Stimulated activated naive CD8-positive, alpha-beta T cell treated with anti-CD3 and anti-CD28 coated beads, Interleukin-15, Interleukin-2, amounts not matched to agents 100 U/mL and 50 U/mL, for 24 hours (primary cell): ENCODE measurements around the gene ZNF440.
"Not testable (repeated sequence)": the region's sequence is repeated elsewhere in the genome, so short reads cannot be mapped to it uniquely, and the experiment has no call there.

Source experiments
- ATAC-seq: fragments of 150-1000 bp; cut with Tn5 transposase; one replicate; pipeline ENCODE4 v1.10.0; 2021
- DNase-seq: peaks from one replicate; pipeline ENCODE4 v3.0.0; 2021

The ZNF440 gene

DNA sequence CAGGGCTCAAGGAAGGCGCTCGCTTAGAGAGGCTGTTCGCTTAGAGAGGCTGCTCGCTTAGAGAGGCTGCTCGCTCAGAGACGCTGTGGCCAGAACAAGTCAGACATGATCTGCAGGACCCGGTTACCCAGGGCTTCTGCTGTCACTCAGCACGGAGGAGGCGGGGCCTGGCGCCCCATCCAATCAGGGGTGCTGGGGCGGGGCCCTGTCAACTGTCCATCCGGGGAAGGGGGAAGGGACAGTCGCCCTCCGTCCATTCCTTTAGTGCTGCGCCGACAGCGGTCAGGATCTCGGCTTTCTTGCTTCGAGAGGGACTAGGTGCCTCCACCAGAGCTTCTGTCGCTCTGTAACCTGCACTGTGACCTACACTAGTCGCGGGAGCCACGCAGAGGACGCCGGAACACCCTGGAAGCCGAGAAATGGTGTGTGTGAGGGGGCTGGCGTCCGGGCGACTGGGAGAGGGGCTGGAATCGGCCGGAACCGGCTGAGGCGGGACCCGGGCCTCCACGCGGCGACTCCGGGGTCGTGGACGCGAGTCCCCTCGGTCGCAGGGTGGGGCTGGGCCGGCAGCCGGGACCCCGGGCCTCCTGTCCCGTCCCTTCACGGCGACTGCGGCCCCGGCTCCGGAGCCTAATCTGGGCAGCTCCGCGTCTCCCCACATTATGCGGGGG, at the start of gene ZNF440:
Gene ZNF440 (plus strand): TSS at position 245 of the 671 bp plus-strand sequence. CDS start 175 bp downstream, at position 420.
- DNase-seq (peak; percentile 93), ATAC-seq (peak; percentile 100)

GRCh38 chr19:11766597-11767591, 47.2 kb upstream of the ZNF440 start, which contains the start of gene ZNF441:
ZNF441 (plus strand) TSS chr19:11767000; CDS start chr19:11767194, 194 bp downstream.
- ATAC-seq (peak; percentile 100), DNase-seq (peak; percentile 96)

DNA sequence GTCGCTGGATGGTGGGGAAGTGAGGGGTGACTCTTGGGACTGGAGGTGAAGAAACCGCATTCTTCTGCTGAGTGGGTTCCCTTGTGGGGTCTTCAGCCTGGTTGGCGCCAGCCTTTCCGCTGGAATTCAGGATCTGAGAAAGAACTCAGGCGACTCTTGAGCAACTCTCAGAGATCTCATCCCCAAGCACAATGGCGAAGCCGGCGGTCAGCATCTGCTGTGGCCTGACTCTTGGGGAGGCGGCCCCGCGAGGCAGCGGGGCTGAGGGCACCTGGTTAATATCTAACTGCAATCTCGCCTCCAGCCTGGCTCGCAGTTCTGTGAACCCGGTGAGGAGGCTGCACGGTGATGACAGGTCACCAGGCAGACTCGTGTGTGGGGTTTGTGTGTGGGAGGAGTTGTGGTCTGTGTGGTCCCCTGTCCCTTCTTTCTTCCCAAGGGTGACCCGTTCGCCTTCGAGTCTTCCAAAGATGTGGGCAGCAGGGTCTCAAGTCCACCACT, 46.4 kb upstream of the ZNF440 start:
- DNase-seq, result peak; percentile 47
- ATAC-seq, result no peak

DNA sequence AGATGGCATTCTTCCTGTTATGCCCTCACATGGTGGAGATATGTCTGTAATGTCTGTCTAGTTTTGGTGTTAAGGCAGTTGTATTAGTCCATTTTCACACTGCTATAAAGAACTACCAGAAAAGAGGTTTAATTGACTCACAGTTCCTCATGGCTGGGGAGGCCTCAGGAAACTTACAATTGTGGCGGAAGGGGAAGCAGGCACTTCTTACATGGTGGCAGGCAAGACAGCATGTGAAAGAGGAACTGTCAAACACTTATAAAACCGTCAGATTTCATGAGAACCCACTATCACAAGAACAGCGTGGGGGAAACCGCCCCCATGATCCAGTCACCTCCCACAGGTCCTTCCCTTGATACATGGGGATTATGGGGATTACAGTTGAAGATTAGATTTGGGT, 44.1 kb upstream of the ZNF440 start:
- DNase-seq (no peak), ATAC-seq (no peak)

- not testable (repeated sequence) for DNase-seq, ATAC-seq
Measured at GRCh38 chr19:11771520-11771919, 42.6 kb upstream of the ZNF440 start.

DNA sequence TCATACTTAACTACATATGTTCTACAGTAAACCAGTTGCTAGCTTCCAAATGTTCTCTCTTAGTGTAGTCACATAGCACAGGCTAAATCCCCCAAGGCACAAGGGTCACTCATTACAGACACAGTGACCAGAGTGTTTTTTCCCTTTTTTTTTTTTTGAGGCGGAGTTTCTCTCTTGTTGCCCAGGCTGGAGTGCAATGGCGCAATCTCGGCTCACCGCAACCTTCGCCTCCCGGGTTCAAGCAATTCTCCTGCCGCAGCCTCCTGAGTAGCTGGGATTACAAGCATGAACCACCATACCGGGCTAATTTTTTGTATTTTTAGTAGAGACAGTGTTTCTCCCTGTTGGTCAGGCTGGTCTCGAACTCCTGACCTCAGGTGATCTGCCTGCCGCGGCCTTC, 37.4 kb upstream of the ZNF440 start:
- not testable (repeated sequence) for ATAC-seq, DNase-seq

DNA sequence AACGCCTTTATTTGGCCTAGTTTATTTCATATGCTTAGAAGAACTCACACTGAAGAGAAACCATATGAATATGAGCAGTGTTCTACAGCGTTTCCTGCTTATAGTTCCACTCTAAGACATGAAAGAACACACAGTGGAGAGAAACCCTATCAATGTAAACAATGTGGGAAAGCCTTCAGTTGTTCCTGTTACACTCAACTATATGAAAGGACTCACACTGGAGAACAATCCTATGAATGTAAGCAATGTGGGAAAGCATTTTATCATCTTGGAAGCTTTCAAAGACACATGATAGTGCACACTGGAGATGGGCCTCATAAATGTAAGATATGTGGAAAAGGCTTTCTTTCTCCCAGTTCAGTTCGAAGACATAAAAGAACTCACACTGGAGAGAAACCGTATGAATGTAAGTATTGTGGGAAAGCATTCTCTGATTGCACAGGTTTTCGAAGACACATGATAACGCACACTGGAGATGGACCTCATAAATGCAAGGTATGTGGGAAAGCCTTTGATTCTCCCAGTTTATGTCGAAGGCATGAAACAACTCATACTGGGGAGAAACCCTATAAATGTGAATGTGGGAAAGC, 33.5 kb upstream of the ZNF440 start:
- ATAC-seq (no peak), DNase-seq (no peak)

- DNase-seq (no peak), ATAC-seq (no peak)
Measured at GRCh38 chr19:11781295-11782057, 32.6 kb upstream of the ZNF440 start.

DNA sequence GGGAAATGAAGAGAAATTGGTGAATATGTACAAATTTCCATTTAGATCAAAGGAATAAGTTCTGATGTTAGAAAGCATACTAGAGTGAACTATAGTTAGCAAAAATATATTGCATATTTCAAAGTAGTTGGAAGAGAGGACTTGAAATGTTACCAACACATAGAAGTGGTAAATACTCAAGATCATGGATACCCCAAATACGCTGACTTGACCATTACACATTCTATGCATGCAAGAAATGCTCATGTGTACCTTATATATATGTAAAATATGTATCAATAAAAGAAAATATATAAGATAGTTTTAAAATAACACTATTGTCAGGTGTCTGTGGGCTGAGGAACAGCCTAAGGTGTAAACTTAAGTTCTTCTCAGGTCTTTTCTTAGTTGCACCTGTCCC, 30.3 kb upstream of the ZNF440 start:
- ATAC-seq, result no peak
- no peak for DNase-seq

GRCh38 chr19:11784356-11784755, 29.7 kb upstream of the ZNF440 start:
- DNase-seq, result no peak
- no peak for ATAC-seq

- no peak for DNase-seq
- no peak for ATAC-seq
Measured at GRCh38 chr19:11787536-11787935, 26.5 kb upstream of the ZNF440 start.

- no peak for ATAC-seq
- DNase-seq, result no peak
Measured at GRCh38 chr19:11792942-11793341, 21.1 kb upstream of the ZNF440 start.

DNA sequence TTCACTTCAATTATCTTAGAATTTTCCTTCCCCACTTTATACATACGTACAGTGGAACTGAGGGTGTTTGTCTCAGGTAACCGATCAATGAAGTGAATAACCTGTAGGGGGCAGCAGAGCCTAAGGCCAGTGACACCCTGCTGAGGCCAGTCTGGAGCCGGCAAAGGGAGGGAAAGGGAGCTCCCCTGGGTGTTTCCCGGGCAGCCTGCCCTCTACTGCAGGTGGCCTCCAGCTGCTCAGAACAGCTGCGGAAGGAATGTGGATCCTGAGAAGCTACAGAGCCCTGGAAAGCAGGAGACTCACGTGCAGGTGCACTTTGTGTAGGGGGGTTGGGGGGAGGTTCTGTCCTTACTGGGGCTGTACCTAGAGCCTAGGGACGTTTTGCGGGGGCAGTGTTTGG, 16.6 kb upstream of the ZNF440 start:
- ATAC-seq (peak; percentile 78), DNase-seq (peak; percentile 81)

GRCh38 chr19:11798391-11799330, 15.4 kb upstream of the ZNF440 start, which contains the start of gene ZNF491:
ZNF491 (plus strand) TSS chr19:11798523; CDS start chr19:11805954, 7,431 bp downstream.
- DNase-seq, result peak; percentile 91
- peak; percentile 100 for ATAC-seq

DNA sequence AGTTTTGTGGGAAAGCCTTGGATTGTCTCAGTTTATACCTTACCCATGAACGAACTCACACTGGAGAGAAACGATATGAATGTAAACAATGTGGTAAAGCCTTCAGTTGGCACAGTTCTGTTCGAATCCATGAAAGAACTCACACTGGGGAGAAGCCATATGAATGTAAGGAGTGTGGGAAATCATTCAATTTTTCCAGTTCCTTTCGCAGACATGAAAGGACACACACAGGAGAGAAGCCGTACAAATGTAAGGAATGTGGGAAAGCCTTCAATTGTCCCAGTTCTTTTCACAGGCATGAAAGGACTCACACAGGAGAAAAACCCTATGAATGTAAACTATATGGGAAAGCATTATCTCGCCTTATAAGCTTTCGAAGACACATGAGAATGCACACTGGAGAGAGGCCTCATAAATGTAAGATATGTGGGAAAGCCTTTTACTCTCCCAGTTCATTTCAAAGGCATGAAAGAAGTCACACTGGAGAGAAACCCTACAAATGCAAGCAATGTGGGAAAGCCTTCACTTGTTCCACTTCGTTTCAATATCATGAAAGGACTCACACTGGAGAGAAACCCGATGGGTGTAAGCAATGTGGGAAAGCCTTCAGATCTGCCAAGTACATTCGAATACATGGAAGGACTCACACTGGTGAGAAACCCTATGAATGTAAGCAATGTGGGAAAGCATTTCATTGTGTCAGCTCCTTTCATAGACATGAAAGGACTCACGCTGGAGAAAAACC, 7.5 kb upstream of the ZNF440 start:
- DNase-seq (no peak), ATAC-seq (no peak)

- DNase-seq, result no peak
- no peak for ATAC-seq
Measured at GRCh38 chr19:11807099-11807380, 7.0 kb upstream of the ZNF440 start.

DNA sequence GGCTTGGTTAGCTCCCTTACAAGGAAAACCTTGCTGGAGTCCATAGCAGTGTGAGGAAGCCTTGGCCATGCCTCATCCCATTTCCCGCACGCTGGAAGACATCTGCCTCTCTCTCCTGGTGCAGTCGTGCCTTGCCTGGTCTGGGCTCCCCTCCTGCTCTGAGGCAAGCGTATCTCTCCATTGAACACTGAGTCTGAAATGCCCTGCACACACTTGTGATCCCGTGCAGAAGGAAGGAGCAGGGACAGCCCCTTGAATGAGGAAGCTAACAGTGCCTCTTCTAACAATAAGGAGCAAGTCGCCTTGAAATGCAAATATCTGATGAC, 407 bp upstream of the ZNF440 start:
- ATAC-seq, result peak; percentile 48
- DNase-seq, result no peak

GRCh38 chr19:11814700-11815035, 595 bp downstream of the ZNF440 start:
- ATAC-seq, result no peak
- DNase-seq, result no peak

GRCh38 chr19:11821474-11822109, 7.5 kb downstream of the ZNF440 start:
- peak; percentile 46 for ATAC-seq
- no peak for DNase-seq
